HG02610 (cell line): Measurements from ENCODE around the gene UBAP2L.

Experiments
- ATAC-seq: cut with Tn5 transposase; IDR thresholded peaks from one replicate; pipeline ENCODE4 v1.9.1; 2021; ENCODE audit warnings: mild to moderate bottlenecking, moderate library complexity; ENCODE audit not compliant: unreplicated experiment

Gene UBAP2L

GRCh38 chr1:154220071-154220969, at the start of gene UBAP2L:
Gene UBAP2L (plus strand): TSS chr1:154220955. CDS start chr1:154225124, 4,169 bp downstream.
- peak; percentile 93 for ATAC-seq

GRCh38 chr1:154171223-154171583, 49.6 kb upstream of the UBAP2L start:
- ATAC-seq: no peak

GRCh38 chr1:154171880-154172279, 48.9 kb upstream of the UBAP2L start:
- ATAC-seq: no peak

- no peak for ATAC-seq
Observed at GRCh38 chr1:154174654-154175053, 46.1 kb upstream of the UBAP2L start.

GRCh38 chr1:154176337-154176736, 44.4 kb upstream of the UBAP2L start:
- ATAC-seq: no peak

- no peak for ATAC-seq
Observed at GRCh38 chr1:154178013-154178412, 42.7 kb upstream of the UBAP2L start.

- ATAC-seq: no peak
Observed at GRCh38 chr1:154178911-154179811, 41.6 kb upstream of the UBAP2L start.

- no peak for ATAC-seq
Observed at GRCh38 chr1:154179946-154180687, 40.6 kb upstream of the UBAP2L start.

- no peak for ATAC-seq
Observed at GRCh38 chr1:154181944-154182343, 38.8 kb upstream of the UBAP2L start.

- ATAC-seq: peak; percentile 49
Observed at GRCh38 chr1:154182344-154183045, 38.3 kb upstream of the UBAP2L start.

- ATAC-seq: peak; percentile 75
Observed at GRCh38 chr1:154183046-154183915, 37.5 kb upstream of the UBAP2L start.

GRCh38 chr1:154186177-154186576, 34.6 kb upstream of the UBAP2L start:
- ATAC-seq: no peak

- no peak for ATAC-seq
Observed at GRCh38 chr1:154186852-154187501, 33.8 kb upstream of the UBAP2L start.

GRCh38 chr1:154190550-154190949, 30.2 kb upstream of the UBAP2L start:
- no peak for ATAC-seq

GRCh38 chr1:154191990-154192461, 28.7 kb upstream of the UBAP2L start, which contains the start of gene TPM3:
Gene TPM3 (minus strand): TSS chr1:154192100. CDS start chr1:154192018, 82 bp downstream.
- no peak for ATAC-seq

- ATAC-seq: no peak
Observed at GRCh38 chr1:154192476-154192875, 28.3 kb upstream of the UBAP2L start.

- no peak for ATAC-seq
Observed at GRCh38 chr1:154193821-154194220, 26.9 kb upstream of the UBAP2L start.

GRCh38 chr1:154198756-154199562, 21.8 kb upstream of the UBAP2L start:
- no peak for ATAC-seq
